ENCODE results near the gene RNF148.
"Not testable (repeated sequence)": the region's sequence is repeated elsewhere in the genome, so short reads cannot be mapped to it uniquely, and the experiment has no call there.

Gene RNF148

GRCh38 chr7:122689346-122690109, 13.2 kb downstream of the RNF148 start:
- DNase-seq, result no peak

GRCh38 chr7:122688400-122688998, 14.2 kb downstream of the RNF148 start:
- DNase-seq, result no peak

DNA sequence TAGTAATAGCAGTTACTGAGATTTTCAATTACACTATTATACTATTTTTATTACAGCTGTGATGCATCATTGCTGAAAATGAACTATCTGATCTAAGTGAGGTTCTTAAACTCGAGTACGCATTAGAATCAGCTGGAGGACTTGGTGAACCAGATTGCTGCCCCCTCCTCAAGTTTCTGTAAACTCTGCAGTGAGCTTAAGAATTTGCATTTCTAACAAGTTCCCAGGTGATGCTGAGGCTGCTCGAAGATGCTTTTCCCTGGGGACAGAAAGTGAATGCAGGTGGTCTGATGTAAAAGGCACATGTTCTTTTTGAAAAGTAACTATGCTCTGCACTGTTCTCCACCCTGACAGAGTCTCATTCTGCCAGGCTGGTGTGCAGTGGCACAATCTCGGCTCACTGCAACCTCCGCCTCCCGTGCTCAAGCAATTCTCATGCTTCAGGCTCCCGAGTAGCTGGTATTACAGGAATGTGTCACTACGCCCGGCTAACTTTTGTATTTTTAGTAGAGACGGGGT, 16.3 kb downstream of the RNF148 start:
- no peak for DNase-seq

DNA sequence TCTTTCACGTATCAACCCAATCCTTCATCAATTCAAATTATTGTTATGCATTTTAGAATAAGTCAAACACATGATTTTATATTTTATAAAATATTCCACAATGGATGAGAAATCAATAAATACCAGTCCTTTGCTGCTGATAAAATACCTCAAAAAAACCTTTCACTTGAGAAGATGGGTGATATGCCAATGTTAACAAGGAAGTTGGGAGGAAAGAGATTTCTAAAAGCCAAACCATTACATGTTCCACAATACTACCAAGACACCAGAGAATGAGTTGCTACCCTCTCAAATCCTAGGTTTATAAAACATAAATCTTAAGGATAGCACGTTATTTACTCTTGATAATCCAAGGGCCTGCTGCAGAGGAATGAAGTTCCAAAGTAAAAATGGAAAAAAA, 18.2 kb downstream of the RNF148 start:
- no peak for DNase-seq

DNA sequence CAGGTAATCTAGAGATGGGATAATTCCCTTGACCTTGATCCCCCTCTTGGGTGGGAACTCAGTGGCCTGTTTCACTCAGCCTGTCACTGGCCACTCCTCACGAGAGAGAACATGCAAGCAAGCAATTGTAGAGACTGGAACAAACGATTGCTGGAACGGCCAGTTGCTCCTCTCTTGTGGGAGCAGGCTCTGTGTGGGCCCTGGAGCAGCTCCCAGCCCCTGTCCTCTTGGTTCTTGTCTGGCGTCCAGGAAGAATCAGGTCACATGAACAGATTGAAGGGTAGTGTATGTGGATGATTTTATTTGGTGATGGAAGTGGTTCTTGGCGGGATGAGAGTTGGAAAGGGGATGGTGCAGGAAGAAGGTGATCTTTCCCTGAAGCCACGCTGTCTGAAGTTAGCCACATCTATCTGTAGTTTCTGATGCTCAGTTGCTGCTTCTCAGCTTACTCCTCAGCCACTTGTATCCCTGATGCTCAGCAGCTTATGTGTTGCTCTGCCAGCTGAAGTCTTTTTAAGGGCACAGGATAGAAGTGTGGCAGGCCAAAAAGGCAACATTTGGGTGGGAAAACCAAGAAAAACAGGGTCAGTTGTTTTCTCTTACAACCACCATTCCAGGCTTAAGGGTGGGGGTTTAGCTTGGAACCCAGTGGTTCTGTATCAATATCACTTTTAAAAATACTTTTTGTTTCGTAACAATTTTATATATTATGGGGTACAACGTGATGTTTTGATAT, 19.7 kb downstream of the RNF148 start:
- no peak for DNase-seq

GRCh38 chr7:122681186-122681585, 21.5 kb downstream of the RNF148 start:
- DNase-seq, result not testable (repeated sequence)

- DNase-seq, result no peak
Measured at GRCh38 chr7:122679813-122680212, 22.9 kb downstream of the RNF148 start.

- DNase-seq, result not testable (repeated sequence)
Measured at GRCh38 chr7:122679269-122679709, 23.4 kb downstream of the RNF148 start.

DNA sequence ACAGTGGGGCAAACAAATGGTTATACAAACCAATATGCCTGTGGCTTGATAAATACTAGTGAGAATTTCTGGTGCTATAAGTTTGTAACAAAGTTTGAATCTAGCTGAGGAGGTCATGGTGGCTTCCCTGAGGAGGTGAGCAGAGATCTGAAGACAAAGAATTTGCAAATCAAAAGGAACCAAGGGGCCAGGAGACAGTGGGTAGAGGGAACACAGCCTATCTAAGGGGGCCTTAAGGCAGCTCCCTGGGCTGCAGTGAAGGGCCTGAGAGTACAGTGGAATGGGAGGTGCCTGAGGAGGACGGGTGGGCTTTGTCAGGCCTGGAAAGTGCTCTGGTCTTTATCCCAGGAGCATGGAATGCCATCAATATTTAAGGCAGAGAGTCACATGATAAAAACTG, 25.6 kb downstream of the RNF148 start:
- no peak for DNase-seq

DNA sequence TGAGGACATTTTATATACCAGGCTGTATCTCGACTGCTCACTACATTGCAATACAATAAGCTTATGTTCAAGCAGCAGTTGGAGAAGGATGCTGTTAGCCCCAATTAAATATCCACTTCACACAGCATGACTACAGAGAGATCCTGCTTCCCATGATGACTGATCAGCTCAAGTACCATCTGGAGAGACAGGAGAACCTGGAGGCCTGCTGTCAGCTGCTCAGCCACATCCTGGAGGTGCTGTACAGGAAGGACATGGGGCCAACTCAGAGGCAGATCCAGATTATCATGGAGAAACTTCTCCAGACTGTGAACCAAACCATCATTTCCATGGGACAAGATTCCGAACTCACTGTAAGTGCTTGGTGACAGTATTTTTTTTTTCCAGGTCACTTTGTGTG, 26.3 kb downstream of the RNF148 start:
- no peak for DNase-seq

DNA sequence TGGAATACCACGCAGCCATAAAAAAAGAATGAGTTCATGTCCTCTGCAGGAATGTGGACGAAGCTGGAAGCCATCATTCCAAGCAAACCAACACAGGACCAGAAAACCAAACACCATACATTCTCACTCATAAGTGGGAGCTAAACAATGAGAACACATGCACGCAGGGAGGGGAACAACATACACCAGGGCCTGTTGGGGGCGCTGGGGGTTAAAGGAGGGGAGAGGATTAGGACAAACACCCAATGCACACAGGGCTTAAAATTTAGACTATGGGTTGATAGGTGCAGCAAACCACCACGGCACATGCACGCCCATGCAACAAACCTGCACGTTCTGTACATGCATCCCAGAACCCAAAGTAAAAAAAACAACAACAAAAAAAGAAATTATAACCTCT, 27.1 kb downstream of the RNF148 start:
- no peak for DNase-seq

DNA sequence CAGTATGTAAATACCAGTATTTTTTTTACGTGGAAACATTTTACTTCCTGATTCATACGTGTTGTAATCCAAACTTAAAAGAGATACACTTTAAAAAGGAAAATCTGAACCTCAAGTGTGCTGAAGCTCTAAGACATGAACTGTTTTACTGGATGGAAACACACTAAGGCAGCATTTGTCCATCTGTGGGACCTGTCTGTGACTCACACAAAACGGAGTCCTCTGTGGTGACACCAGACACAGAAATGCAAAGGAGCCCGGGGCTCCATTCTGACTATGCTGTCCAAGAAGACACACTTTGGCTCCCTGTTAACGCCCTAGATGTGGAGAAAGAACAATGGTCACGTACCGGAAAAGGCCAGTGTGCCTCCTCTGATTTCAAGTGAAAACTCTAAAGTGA, 27.7 kb downstream of the RNF148 start:
- DNase-seq, result peak; percentile 1

DNA sequence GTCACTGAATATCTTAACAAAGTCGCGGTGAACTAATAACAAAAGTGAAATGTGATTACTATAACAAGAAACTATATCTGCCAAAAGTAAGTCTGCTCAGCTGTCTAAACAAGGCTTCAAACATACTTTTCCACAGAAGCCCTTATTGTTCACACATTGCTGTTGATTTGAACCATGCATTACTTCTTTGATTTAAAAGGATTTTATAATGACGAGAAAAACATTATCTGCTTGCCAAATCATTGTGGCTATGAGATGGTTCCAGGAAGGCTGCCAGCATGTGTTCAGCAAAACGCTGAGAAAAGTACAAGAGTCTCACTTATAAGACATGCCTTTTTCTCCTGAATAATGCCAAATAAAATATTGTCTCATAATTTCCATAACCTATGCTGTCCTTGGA, 28.2 kb downstream of the RNF148 start:
- peak; percentile 58 for DNase-seq

- no peak for DNase-seq
Measured at GRCh38 chr7:122673951-122674350, 28.8 kb downstream of the RNF148 start.

GRCh38 chr7:122672536-122672935, 30.2 kb downstream of the RNF148 start:
- no peak for DNase-seq

GRCh38 chr7:122663733-122664132, 39.0 kb downstream of the RNF148 start:
- no peak for DNase-seq

- DNase-seq, result no peak
Measured at GRCh38 chr7:122658856-122659255, 43.9 kb downstream of the RNF148 start.

- no peak for DNase-seq
Measured at GRCh38 chr7:122653685-122654084, 49.0 kb downstream of the RNF148 start.

DNA sequence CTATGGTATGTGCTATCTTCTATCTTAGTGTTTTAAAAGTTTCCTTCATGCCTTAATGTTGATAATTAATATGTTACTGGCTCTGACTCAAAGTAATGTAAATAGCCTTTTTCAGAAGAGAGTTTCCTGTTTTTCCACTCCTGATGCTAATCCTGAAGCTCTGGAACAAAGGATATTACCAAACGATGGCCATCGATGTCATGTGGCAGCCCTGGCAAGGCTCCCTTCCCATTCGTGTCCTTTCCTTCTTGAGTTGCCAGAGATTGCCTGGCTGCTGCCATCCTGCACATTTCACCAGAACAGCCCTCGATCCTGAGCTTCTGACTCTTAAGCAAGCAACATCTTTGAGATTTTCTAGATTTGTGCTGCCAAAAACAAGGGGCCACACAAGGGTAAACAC, 49.8 kb downstream of the RNF148 start:
- DNase-seq, result no peak

Measured in fibroblast of upper back skin (primary cell).